KMS-11 (cell line): ENCODE data around the gene RGL3.

Experiments used
- H2AFZ ChIP-seq: fragments of 200-600 bp; sonication (generic); 2 replicates; pipeline ENCODE4 v1.6.1; 2016; ENCODE audit warnings: antibody characterized with exemption, mixed run types, low read depth
- H3K27ac ChIP-seq: fragments of 200-600 bp; sonication (generic); 2 replicates; pipeline ENCODE4 v1.6.1; 2016; ENCODE audit warnings: mild to moderate bottlenecking, mixed run types
- H3K27me3 ChIP-seq: fragments of 200-600 bp; sonication (generic); 2 replicates; pipeline ENCODE4 v1.6.1; 2017; ENCODE audit warnings: mild to moderate bottlenecking, low read depth, mixed run types, moderate library complexity; ENCODE audit not compliant: insufficient read depth
- H3K36me3 ChIP-seq: fragments of 200-600 bp; sonication (generic); 2 replicates; pipeline ENCODE4 v1.6.1; 2017; ENCODE audit warnings: mild to moderate bottlenecking, mixed run types; ENCODE audit not compliant: insufficient read depth
- H3K4me1 ChIP-seq: fragments of 200-600 bp; sonication (generic); 2 replicates; pipeline ENCODE4 v1.6.1; 2016; ENCODE audit warnings: mild to moderate bottlenecking, low read depth, mixed run types; ENCODE audit not compliant: poor library complexity, severe bottlenecking
- H3K4me2 ChIP-seq: fragments of 200-600 bp; sonication (generic); 2 replicates; pipeline ENCODE4 v1.7.0; 2016; ENCODE audit warnings: mild to moderate bottlenecking, mixed run types
- H3K4me3 ChIP-seq: fragments of 200-600 bp; sonication (generic); IDR thresholded peaks from 2 replicates; pipeline ENCODE4 v1.6.1; 2017; ENCODE audit warnings: low read depth, low read length, mixed read lengths; ENCODE audit not compliant: insufficient read depth
- H3K79me2 ChIP-seq: fragments of 200-600 bp; sonication (generic); 2 replicates; pipeline ENCODE4 v1.6.1; 2016; ENCODE audit warnings: low read depth, mixed run types; ENCODE audit not compliant: insufficient read depth
- H3K9ac ChIP-seq: fragments of 200-600 bp; sonication (generic); 2 replicates; pipeline ENCODE4 v1.6.1; 2016; ENCODE audit warnings: mild to moderate bottlenecking, mixed run types
- H4K20me1 ChIP-seq: fragments of 200-600 bp; sonication (generic); 2 replicates; pipeline ENCODE4 v1.6.1; 2016; ENCODE audit warnings: mild to moderate bottlenecking, mixed run types; ENCODE audit not compliant: insufficient read depth
- CTCF ChIP-seq: fragments of 200-600 bp; sonication (generic); conservative IDR thresholded peaks from 2 replicates; pipeline ENCODE4 v1.6.1; 2017; ENCODE audit warnings: low read depth, mild to moderate bottlenecking, antibody characterized with exemption, low read length, moderate library complexity, mixed read lengths

Gene RGL3

GRCh38 chr19:11373885-11374432 is 45.2 kb downstream of the RGL3 start:
- Histone ChIP-seq H3K79me2 (no peaks in the 10 kb centered on the region), H3K4me2 (peak overlapping the region; percentile 79), H3K27ac (no peak overlapping the region), H4K20me1 (no peaks in the 10 kb centered on the region), H3K9ac (no peak overlapping the region; the same call in 1 of the 2 replicates), H3K36me3 (no peaks in the 10 kb centered on the region), H3K4me1 (peaks cover 21% of the 10 kb centered on the region), H2AFZ (peak overlapping the region; percentile 58), H3K27me3 (no peaks in the 10 kb centered on the region), H3K4me3 (no peak overlapping the region)
- TF ChIP-seq CTCF, result no peak

DNA sequence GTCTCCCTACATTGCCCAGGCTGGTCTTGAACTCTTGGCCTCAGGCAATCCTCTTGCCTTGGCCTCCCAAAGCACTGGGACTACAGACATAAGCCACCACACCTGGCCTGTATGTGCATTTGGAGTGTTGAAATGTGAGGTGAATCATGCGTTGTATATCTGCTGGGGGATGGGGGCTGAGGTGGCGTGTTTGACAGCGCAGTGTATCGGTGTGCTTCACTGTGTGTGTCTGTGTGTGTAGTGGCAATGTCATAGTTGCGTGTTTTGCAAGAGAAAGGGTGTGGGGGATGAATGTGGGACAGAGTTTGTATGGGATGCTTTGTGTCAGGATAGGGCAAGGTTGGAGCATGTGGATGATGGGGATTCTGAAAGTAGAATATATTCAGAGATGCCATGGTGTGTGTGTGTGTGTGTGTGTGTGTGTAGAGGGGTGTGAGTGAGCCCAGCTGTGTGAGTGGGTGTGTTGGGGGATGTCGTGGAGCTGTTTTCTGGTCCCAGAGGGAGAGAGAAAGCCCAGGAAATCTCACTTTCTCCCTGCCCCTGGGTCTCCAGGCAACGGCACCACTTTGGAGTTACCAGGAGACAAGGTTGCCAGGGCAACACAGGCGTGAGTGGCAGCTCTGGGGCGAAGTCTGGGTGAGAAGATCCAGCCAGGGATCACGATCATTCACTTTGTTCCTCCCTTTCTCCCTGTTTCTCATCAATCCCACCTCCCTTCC is 45.8 kb downstream of the RGL3 start:
- TF ChIP-seq CTCF, result no peak
- Histone ChIP-seq H3K4me3 (no peak overlapping the region), H3K4me1 (peaks cover 21% of the 10 kb centered on the region), H3K27me3 (no peaks in the 10 kb centered on the region), H3K36me3 (no peaks in the 10 kb centered on the region), H3K4me2 (peak overlapping the region; percentile 79), H4K20me1 (no peaks in the 10 kb centered on the region), H3K79me2 (no peaks in the 10 kb centered on the region), H2AFZ (no peak overlapping the region), H3K27ac (no peak overlapping the region), H3K9ac (no peak overlapping the region)

- Histone ChIP-seq H3K4me2 (no peak overlapping the region), H3K27ac (no peak overlapping the region), H4K20me1 (no peaks in the 10 kb centered on the region), H3K79me2 (no peaks in the 10 kb centered on the region), H3K9ac (no peak overlapping the region), H3K4me3 (no peak overlapping the region), H3K36me3 (no peaks in the 10 kb centered on the region), H3K4me1 (peaks cover 9% of the 10 kb centered on the region), H3K27me3 (no peaks in the 10 kb centered on the region), H2AFZ (no peak overlapping the region)
- TF ChIP-seq CTCF, result no peak
Observed at GRCh38 chr19:11370744-11371143, 48.4 kb downstream of the RGL3 start.

DNA sequence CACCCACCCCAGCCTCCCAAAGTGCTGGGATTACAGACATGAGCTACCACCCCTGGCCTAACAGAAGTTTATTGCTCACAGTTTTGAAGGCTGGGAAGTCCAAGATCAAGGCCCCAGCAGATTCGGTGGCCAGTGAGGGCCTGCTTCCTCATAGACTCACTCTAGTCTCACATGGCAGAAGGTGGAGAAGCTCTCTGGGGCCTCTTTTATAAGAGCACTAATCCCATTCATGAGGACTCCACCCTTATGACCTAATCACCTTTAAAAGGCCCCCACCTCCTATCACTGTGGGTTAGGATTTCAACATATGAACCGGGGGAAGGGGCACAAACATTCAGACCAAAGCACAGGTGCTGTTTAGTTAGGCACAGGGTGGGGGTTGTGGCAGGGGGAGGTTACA is 51.6 kb downstream of the RGL3 start:
- Histone ChIP-seq H2AFZ (no peak overlapping the region), H3K27ac (no peak overlapping the region), H3K4me2 (no peak overlapping the region), H3K27me3 (no peaks in the 10 kb centered on the region), H3K4me1 (no peaks in the 10 kb centered on the region), H3K79me2 (no peaks in the 10 kb centered on the region), H3K4me3 (no peak overlapping the region), H4K20me1 (no peaks in the 10 kb centered on the region), H3K36me3 (no peaks in the 10 kb centered on the region), H3K9ac (no peak overlapping the region)
- TF ChIP-seq CTCF, result no peak
